ENCODE measurements around the gene HOXB8. TPM values are rescaled to one million over a fixed set of nuclear protein-coding genes. Genes with fewer than 3 reads are reported as not detected.

Gene HOXB8
- total RNA-seq, 2 experiments from 2014 or later = 0.38 to 1.4 TPM

- no peaks in the 10 kb centered on the region for H3K9me3 Mint-ChIP-seq (ENCODE audit: low read depth)
- H3K27ac Mint-ChIP-seq = no peak overlapping the region
- peaks cover 46% of the 10 kb centered on the region for H3K4me1 Mint-ChIP-seq
- no peaks in the 10 kb centered on the region for H3K36me3 Mint-ChIP-seq
- H3K4me3 Mint-ChIP-seq = peak overlapping the region; percentile 63
- ATAC-seq = peak; percentile 52
- CTCF ChIA-PET = interaction anchor here (1.0 kb wide), 1 partner anchor 46 kb away, joined by 3 read pairs; no protein-coding TSS in a partner anchor
- DNase-seq = peak; percentile 61
- H3K27me3 Mint-ChIP-seq = peaks cover 87% of the 10 kb centered on the region
These were observed 17.1 kb downstream of the HOXB8 start for GRCh38 chr17:48597778-48598631.

GRCh38 chr17:48597528-48597777, 17.6 kb downstream of the HOXB8 start:
- Mint-ChIP-seq H3K36me3 (no peaks in the 10 kb centered on the region), H3K4me1 (peaks cover 44% of the 10 kb centered on the region), H3K9me3 (ENCODE audit: low read depth) (no peaks in the 10 kb centered on the region), H3K27ac (no peak overlapping the region), H3K4me3 (peak overlapping the region; percentile 63), H3K27me3 (peaks cover 87% of the 10 kb centered on the region)
- ATAC-seq (no peak), DNase-seq (no peak)
- CTCF ChIA-PET = interaction anchor here (5.9 kb wide), 1 partner anchor 11 kb away, joined by 40 read pairs; the partner anchor contains the start of gene HOXB7

GRCh38 chr17:48596735-48597527, 18.2 kb downstream of the HOXB8 start:
- Mint-ChIP-seq H3K27ac (no peak overlapping the region), H3K36me3 (no peaks in the 10 kb centered on the region), H3K4me1 (peaks cover 43% of the 10 kb centered on the region), H3K27me3 (peaks cover 87% of the 10 kb centered on the region), H3K9me3 (ENCODE audit: low read depth) (no peaks in the 10 kb centered on the region), H3K4me3 (peak overlapping the region; percentile 63)
- CTCF ChIA-PET = interaction anchor here (0.8 to 5.9 kb wide), 8 partner anchors 9 to 522 kb away, joined by 3 to 40 read pairs (median 4); partner anchors contain the start of gene HOXB7
- no peak for ATAC-seq
- DNase-seq = no peak

- H3K4me1 Mint-ChIP-seq = peaks cover 35% of the 10 kb centered on the region
- H3K9me3 Mint-ChIP-seq (ENCODE audit: low read depth) = no peaks in the 10 kb centered on the region
- H3K27me3 Mint-ChIP-seq = peaks cover 87% of the 10 kb centered on the region
- peak; percentile 24 for ATAC-seq
- no peaks in the 10 kb centered on the region for H3K36me3 Mint-ChIP-seq
- CTCF ChIA-PET = interaction anchor here (0.7 to 5.9 kb wide), 10 partner anchors 8 to 521 kb away, joined by 3 to 40 read pairs (median 4); partner anchors contain the start of gene HOXB7
- peak overlapping the region; percentile 63 for H3K4me3 Mint-ChIP-seq
- H3K27ac Mint-ChIP-seq = no peak overlapping the region
- DNase-seq = peak; percentile 59
These were observed 18.9 kb downstream of the HOXB8 start for GRCh38 chr17:48596000-48596734.

- DNase-seq (no peak), ATAC-seq (no peak)
- no peaks in the 10 kb centered on the region for H3K9me3 Mint-ChIP-seq (ENCODE audit: low read depth)
- CTCF ChIA-PET = interaction anchor here (0.6 to 5.9 kb wide), 15 partner anchors 7 to 570 kb away, joined by 3 to 40 read pairs (median 3); partner anchors contain the start of gene HOXB7
- H3K27me3 Mint-ChIP-seq = peaks cover 85% of the 10 kb centered on the region
- H3K4me3 Mint-ChIP-seq = no peak overlapping the region
- H3K36me3 Mint-ChIP-seq = no peaks in the 10 kb centered on the region
- H3K27ac Mint-ChIP-seq = no peak overlapping the region
- H3K4me1 Mint-ChIP-seq = peaks cover 34% of the 10 kb centered on the region
These were observed 19.7 kb downstream of the HOXB8 start for GRCh38 chr17:48595278-48595999.

GRCh38 chr17:48594538-48595277, 20.4 kb downstream of the HOXB8 start:
- Mint-ChIP-seq H3K27me3 (peaks cover 85% of the 10 kb centered on the region), H3K4me1 (peaks cover 37% of the 10 kb centered on the region), H3K4me3 (no peak overlapping the region), H3K27ac (no peak overlapping the region), H3K36me3 (no peaks in the 10 kb centered on the region), H3K9me3 (ENCODE audit: low read depth) (no peaks in the 10 kb centered on the region)
- DNase-seq (no peak), ATAC-seq (no peak)
- CTCF ChIA-PET = interaction anchor here (0.8 to 5.9 kb wide), 14 partner anchors 14 to 569 kb away, joined by 3 to 40 read pairs (median 7); partner anchors contain the start of gene HOXB7

- H3K27me3 Mint-ChIP-seq = peaks cover 85% of the 10 kb centered on the region
- ATAC-seq (peak; percentile 60), DNase-seq (peak; percentile 86)
- CTCF ChIA-PET = interaction anchor here (0.7 to 5.9 kb wide), 49 partner anchors 10 to 576 kb away, joined by 3 to 40 read pairs (median 5); partner anchors contain the start of genes HOXB7, HOXB9 and PRAC2
- peak overlapping the region; percentile 73 for H3K4me3 Mint-ChIP-seq
- no peaks in the 10 kb centered on the region for H3K9me3 Mint-ChIP-seq (ENCODE audit: low read depth)
- no peaks in the 10 kb centered on the region for H3K36me3 Mint-ChIP-seq
- H3K4me1 Mint-ChIP-seq = peaks cover 38% of the 10 kb centered on the region
- H3K27ac Mint-ChIP-seq = no peak overlapping the region
These were observed 21.1 kb downstream of the HOXB8 start for GRCh38 chr17:48593840-48594537.

GRCh38 chr17:48593126-48593829, 21.8 kb downstream of the HOXB8 start, which contains the start of gene HOXB5:
TSS of gene HOXB5 (minus strand) at chr17:48593779. CDS start at chr17:48593682, 97 bp downstream.
- H3K27me3 Mint-ChIP-seq = peaks cover 85% of the 10 kb centered on the region
- H3K27ac Mint-ChIP-seq = no peak within 1 kb of the TSS
- peak; percentile 52 for DNase-seq
- CTCF ChIA-PET = interaction anchor here (0.6 to 5.9 kb wide), 68 partner anchors 10 to 575 kb away, joined by 3 to 40 read pairs (median 4); partner anchors contain the start of genes HOXB7, HOXB9 and PRAC2
- H3K36me3 Mint-ChIP-seq = no peaks in the 10 kb centered on the region
- H3K9me3 Mint-ChIP-seq (ENCODE audit: low read depth) = no peaks in the 10 kb centered on the region
- ATAC-seq = peak; percentile 31
- H3K4me1 Mint-ChIP-seq = peaks cover 38% of the 10 kb centered on the region
- peak within 1 kb of the TSS; percentile 73 for H3K4me3 Mint-ChIP-seq

GRCh38 chr17:48592577-48592976, 22.5 kb downstream of the HOXB8 start:
- CTCF ChIA-PET = interaction anchor here (0.7 to 5.9 kb wide), 62 partner anchors 9 to 566 kb away, joined by 3 to 40 read pairs (median 5); partner anchors contain the start of genes HOXB7, HOXB9 and PRAC2
- Mint-ChIP-seq H3K4me1 (peaks cover 36% of the 10 kb centered on the region), H3K27ac (no peak overlapping the region), H3K4me3 (peak overlapping the region; percentile 73), H3K36me3 (no peaks in the 10 kb centered on the region), H3K27me3 (peaks cover 86% of the 10 kb centered on the region), H3K9me3 (ENCODE audit: low read depth) (no peaks in the 10 kb centered on the region)
- ATAC-seq (peak; percentile 35), DNase-seq (no peak)

GRCh38 chr17:48592057-48592514, 23.0 kb downstream of the HOXB8 start:
- no peaks in the 10 kb centered on the region for H3K9me3 Mint-ChIP-seq (ENCODE audit: low read depth)
- no peak for DNase-seq
- CTCF ChIA-PET = interaction anchor here (0.7 to 5.9 kb wide), 21 partner anchors 17 to 566 kb away, joined by 3 to 40 read pairs (median 8); partner anchors contain the start of genes HOXB7 and HOXB9
- H3K27ac Mint-ChIP-seq = no peak overlapping the region
- no peak overlapping the region for H3K4me3 Mint-ChIP-seq
- no peaks in the 10 kb centered on the region for H3K36me3 Mint-ChIP-seq
- no peak for ATAC-seq
- H3K27me3 Mint-ChIP-seq = peaks cover 87% of the 10 kb centered on the region
- peaks cover 38% of the 10 kb centered on the region for H3K4me1 Mint-ChIP-seq
